RWPE1 (cell line): ENCODE results near the gene SOCS7.

Source experiments
- CTCF ChIA-PET: fragments of 350-600 bp; sonication (Branson Sonifier 250); formaldehyde crosslinking; extraction: SDS; loops from one replicate; lab custom pipeline; 2021; lab: Yijun Ruan, JAX
- POLR2A ChIA-PET: fragments of 400-600 bp; formaldehyde crosslinking; extraction: SDS; loops from one replicate; lab custom pipeline; 2020; ENCODE audit warnings: antibody characterized with exemption; ENCODE audit not compliant: low non-redundant PET; lab: Yijun Ruan, JAX
- DNase-seq: peaks from one replicate; pipeline ENCODE4 v3.0.0; 2012; ENCODE audit warnings: low spot score
- H3K27ac ChIP-seq: fragments of 450-650 bp; 2 replicates; pipeline ENCODE4 v1.5.1; 2017
- TF ChIP-seq, protein P1 (sequence below): fragments of 450-650 bp; conservative IDR thresholded peaks from 2 replicates; pipeline ENCODE4 v1.5.1; 2017; ENCODE audit warnings: low read depth, mild to moderate bottlenecking

SOCS7 gene

DNA sequence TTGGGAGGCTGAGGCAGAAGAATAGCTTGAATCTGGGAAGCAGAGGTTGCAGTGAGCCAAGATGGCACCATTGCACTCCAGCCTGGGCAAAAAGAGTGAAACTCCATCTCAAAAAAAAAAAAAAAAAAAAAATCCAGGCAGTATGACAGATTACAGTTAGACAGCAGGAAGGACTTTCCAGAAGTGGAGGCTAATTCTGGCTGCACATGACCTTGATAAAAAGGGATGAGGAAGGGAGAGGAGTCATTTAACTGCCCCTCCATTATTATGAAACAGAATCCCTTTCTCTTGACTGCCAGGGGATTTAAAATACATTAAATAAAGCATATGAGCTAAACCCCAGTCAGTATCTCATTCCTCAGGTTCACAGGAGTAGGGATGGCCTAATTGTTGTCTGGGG is 74.8 kb downstream of the SOCS7 start:
- H3K27ac ChIP-seq = no peak overlapping the region
- ChIA-PET CTCF (interaction anchor here (0.9 to 1.4 kb wide), 2 partner anchors 11 to 241 kb away, joined by 3 to 4 read pairs; no protein-coding TSS in a partner anchor), POLR2A (no interaction called here)
- TF ChIP-seq, protein P1, sequence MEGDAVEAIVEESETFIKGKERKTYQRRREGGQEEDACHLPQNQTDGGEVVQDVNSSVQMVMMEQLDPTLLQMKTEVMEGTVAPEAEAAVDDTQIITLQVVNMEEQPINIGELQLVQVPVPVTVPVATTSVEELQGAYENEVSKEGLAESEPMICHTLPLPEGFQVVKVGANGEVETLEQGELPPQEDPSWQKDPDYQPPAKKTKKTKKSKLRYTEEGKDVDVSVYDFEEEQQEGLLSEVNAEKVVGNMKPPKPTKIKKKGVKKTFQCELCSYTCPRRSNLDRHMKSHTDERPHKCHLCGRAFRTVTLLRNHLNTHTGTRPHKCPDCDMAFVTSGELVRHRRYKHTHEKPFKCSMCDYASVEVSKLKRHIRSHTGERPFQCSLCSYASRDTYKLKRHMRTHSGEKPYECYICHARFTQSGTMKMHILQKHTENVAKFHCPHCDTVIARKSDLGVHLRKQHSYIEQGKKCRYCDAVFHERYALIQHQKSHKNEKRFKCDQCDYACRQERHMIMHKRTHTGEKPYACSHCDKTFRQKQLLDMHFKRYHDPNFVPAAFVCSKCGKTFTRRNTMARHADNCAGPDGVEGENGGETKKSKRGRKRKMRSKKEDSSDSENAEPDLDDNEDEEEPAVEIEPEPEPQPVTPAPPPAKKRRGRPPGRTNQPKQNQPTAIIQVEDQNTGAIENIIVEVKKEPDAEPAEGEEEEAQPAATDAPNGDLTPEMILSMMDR = no peak
- no peak for DNase-seq

DNA sequence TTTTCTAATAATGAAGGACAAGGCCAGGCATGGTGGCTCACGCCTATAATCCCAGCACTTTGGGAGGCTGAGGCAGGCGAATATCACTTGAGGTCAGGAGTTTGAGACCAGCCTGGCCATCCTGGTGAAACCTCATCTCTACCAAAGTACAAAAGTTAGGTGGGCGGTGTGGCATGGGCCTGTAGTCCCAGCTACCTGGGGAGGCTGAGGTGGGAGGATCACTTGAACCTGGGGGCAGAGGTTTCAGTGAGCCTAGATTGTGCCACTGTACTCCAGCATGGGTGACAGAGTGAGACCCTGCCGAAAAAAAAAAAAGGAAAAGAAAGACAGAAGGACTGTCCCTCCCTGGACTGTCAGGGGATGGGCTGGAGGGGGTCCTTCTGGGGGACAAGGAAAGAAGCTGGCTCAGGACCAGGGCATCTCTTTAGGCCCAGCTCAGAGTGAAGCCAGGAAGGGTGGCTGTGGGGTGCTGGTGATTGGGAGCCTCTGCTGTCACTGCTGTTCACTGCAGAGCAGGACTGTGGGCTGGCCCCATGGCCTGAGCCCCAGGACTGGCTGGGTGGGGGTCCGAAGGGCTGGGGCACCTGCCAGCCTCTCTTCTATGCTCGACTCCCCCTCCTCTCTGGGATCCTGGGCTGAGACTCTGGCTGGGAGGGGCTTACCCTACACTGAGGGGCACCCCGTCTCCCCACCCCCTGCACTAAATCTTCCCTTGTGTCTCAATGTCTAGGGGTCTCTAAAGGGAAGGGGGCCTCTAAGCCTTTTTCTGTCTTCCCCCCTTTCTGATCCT is 75.7 kb downstream of the SOCS7 start:
- ChIA-PET POLR2A (no interaction called here), CTCF (interaction anchor here (0.6 to 1.4 kb wide), 3 partner anchors 16 to 240 kb away, joined by 3 to 5 read pairs (median 5); no protein-coding TSS in a partner anchor)
- TF ChIP-seq, protein P1 = no peak
- H3K27ac ChIP-seq = peak overlapping the region; percentile 92
- no peak for DNase-seq

DNA sequence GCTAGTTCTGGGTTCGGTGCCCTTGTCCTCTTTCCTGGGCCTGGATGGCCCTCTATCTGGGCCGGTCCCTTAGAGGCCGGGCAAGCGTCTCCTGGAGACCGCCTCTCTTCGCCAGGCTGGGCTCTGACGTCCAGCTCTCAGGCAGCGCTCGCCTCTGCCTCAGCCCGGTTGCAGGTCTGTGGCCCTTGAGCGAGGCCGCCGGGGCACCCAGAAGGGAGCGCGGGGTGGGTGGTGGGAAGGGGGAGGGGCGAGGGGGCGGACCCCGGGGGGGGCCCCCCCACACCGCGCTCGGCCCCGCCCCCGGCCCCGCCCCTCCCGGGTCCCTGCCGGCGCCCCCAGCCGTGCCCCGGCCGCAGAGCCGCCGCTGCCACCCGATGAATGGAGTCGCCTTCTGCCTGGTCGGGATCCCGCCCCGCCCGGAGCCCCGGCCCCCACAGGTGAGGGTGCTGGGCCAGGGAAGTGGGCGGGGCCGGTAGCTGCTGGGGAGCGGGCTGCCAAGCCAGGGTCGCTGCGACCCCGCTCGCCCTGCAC is 76.5 kb downstream of the SOCS7 start, which contains the start of gene ARHGAP23:
Gene ARHGAP23 (plus strand): TSS at position 353 of the 531 bp plus-strand sequence. CDS start 22 bp downstream, at position 375.
- TF ChIP-seq, protein P1 = no peak
- ChIA-PET POLR2A (interaction anchor here (0.7 kb wide), 1 partner anchor 235 kb away, joined by 4 read pairs; no protein-coding TSS in a partner anchor), CTCF (interaction anchor here (0.6 to 1.4 kb wide), 4 partner anchors 10 to 127 kb away, joined by 3 to 5 read pairs (median 4); no protein-coding TSS in a partner anchor)
- DNase-seq = peak; percentile 72
- peak within 1 kb of the TSS; percentile 92 for H3K27ac ChIP-seq

DNA sequence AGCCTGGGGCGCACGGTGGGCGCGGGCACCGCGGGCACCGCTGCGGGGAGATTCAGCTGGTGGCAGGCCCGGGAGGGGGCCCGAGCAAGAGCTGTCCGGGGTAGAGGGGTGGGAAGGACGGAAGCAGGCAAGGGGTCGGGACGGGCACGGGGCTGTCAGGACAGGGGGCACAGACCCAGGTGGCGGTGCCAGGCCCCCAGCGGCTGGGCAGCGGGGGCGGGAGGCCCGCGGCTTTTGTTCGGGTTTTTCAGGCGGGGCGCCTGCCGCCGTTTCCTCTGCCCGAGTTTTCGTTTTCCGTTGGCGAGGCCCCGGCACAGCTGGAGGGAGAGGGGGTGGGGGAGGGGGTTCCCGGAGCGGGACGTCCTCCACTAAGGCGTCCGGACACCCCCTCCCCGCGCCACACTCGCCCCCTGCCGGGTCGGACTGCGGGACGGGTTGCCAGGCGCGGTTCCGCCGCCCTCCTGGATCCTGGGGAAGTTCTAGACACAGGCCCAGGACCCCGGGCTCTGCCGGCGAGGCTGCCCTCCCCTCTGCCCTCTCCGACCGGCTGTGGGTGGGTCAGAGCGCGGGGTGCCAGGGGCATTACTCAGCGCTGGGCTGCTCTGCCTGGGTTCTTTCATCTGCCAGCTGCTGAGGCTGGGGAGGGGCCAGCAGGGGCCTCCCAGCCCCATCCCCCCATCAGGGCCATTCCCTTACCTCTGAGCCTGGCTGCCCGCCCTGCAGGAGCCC is 77.2 kb downstream of the SOCS7 start:
- peak overlapping the region; percentile 92 for H3K27ac ChIP-seq
- peak; percentile 70 for DNase-seq
- TF ChIP-seq, protein P1 = no peak
- ChIA-PET CTCF (interaction anchor here (0.6 to 1.6 kb wide), 6 partner anchors 10 to 126 kb away, joined by 3 to 7 read pairs (median 4); no protein-coding TSS in a partner anchor), POLR2A (interaction anchor here (0.7 kb wide), 1 partner anchor 235 kb away, joined by 4 read pairs; no protein-coding TSS in a partner anchor)

DNA sequence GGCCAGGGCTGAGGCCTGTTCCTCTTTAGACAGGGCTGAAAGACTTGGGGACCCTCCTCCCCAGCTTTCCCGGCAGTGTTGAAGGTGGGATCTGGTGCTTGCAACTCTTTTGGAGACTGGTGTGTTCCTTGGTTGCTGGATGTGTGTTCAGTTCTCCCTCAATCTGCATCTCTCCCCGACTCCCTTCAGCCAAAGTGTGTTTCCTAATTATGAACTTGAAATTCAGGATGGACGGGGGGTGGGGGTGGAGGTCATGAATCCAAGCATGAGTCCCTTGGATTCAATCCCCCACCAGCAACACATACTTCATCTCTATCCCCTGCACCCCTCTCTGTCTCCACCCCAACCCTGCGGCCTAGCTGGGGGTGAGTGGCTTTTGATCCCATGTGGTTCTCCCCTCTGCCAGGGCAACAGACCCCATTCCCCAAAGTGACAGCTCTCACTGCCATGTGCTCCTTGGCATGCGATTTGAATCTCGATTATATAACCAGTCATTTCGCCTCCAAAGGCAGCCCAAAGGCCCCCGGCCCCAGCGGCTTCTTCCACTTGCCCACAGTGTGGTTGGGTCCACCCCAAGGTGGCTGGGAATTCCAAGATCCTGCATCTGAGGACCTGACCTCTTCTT is 77.9 kb downstream of the SOCS7 start:
- H3K27ac ChIP-seq = peak overlapping the region; percentile 92
- DNase-seq = no peak
- CTCF ChIA-PET = interaction anchor here (1.1 to 1.6 kb wide), 2 partner anchors 14 to 15 kb away, joined by 3 to 7 read pairs; no protein-coding TSS in a partner anchor
- POLR2A ChIA-PET = no interaction called here
- TF ChIP-seq, protein P1 = no peak
